Parathyroid adenoma (tissue), 2 donors: ENCODE data around the gene TNRC6B.

Source experiments
- H2AFZ ChIP-seq: fragments of 300-600 bp; sonication (generic); one replicate; pipeline ENCODE4 v1.7.0; 2017; ENCODE audit warnings: antibody characterized with exemption, mild to moderate bottlenecking
- H3K27ac ChIP-seq: fragments of 300-600 bp; sonication (generic); one replicate; pipeline ENCODE4 v1.7.0; 2017
- H3K27me3 ChIP-seq: fragments of 300-600 bp; sonication (generic); one replicate; pipeline ENCODE4 v1.7.0; 2017; ENCODE audit warnings: low read length; ENCODE audit not compliant: control insufficient read depth, insufficient read depth
- H3K36me3 ChIP-seq: fragments of 300-600 bp; sonication (generic); one replicate; pipeline ENCODE4 v1.7.0; 2017; ENCODE audit warnings: low read length; ENCODE audit not compliant: control insufficient read depth, insufficient read depth
- H3K4me1 ChIP-seq: fragments of 300-600 bp; sonication (generic); one replicate; pipeline ENCODE4 v1.7.0; 2017; ENCODE audit warnings: control low read depth
- H3K4me2 ChIP-seq: fragments of 300-600 bp; sonication (generic); one replicate; pipeline ENCODE4 v1.7.0; 2017; ENCODE audit warnings: low read length
- H3K4me3 ChIP-seq: fragments of 300-600 bp; sonication (generic); one replicate; pipeline ENCODE4 v1.7.0; 2017; ENCODE audit warnings: low read depth, low read length
- H3K79me2 ChIP-seq: fragments of 300-600 bp; sonication (generic); one replicate; pipeline ENCODE4 v1.7.0; 2017; ENCODE audit warnings: control low read depth
- H3K9ac ChIP-seq: fragments of 300-600 bp; sonication (generic); one replicate; pipeline ENCODE4 v1.7.0; 2017; ENCODE audit warnings: mild to moderate bottlenecking
- H3K9me3 ChIP-seq: fragments of 300-600 bp; sonication (generic); one replicate; pipeline ENCODE4 v1.7.0; 2017; ENCODE audit warnings: low read length; ENCODE audit not compliant: control insufficient read depth
- TF ChIP-seq, protein P1 (sequence below): fragments of 300-600 bp; sonication (generic); IDR thresholded peaks from one replicate; pipeline ENCODE4 v1.7.0; 2017; ENCODE audit warnings: antibody characterized with exemption, mild to moderate bottlenecking
- donor health status: primary hyperparathyroidism.

TNRC6B gene

DNA sequence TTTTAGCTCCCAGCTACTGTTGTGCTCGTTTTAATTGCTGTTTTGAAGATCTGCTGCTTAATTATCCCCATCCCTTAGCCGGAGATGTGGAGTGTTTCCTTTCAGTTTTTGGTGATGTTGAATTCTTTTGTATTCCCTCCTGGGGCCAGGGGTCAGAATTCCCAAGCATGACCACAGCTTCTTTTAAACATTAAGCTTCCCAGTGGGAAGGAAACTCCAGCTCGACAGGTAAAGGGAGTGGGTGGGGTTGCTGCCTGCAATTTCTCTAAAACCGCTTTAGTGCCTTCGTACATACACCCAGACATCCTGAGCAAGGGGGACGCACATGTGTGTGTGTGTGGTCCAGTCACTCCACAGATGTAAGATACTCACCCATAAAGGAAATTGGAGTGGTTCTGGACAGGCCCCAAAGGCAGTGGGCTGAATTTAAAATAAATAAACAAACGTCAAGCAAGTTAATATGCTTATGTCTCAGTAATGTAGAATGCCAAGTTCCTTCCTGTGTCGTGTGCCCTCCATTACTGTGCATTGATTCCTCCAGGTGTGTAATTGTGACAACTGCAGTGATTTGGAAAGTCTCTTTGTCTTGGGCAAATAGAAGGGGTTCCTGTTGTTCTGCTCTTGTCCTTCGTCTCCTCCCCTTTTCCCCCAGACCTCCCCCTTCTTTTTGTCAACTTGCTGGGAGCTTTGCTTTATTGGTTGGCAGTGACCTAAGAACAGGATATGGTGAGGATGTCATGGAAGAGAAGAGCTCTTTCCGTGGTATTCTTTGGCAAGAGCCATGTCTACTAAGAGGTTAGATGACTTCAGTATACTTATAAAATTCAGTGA is 149.4 kb downstream of the TNRC6B start:
- Histone ChIP-seq H3K27ac (no peak overlapping the region), H2AFZ (no peak overlapping the region), H3K4me2 (no peak overlapping the region)

DNA sequence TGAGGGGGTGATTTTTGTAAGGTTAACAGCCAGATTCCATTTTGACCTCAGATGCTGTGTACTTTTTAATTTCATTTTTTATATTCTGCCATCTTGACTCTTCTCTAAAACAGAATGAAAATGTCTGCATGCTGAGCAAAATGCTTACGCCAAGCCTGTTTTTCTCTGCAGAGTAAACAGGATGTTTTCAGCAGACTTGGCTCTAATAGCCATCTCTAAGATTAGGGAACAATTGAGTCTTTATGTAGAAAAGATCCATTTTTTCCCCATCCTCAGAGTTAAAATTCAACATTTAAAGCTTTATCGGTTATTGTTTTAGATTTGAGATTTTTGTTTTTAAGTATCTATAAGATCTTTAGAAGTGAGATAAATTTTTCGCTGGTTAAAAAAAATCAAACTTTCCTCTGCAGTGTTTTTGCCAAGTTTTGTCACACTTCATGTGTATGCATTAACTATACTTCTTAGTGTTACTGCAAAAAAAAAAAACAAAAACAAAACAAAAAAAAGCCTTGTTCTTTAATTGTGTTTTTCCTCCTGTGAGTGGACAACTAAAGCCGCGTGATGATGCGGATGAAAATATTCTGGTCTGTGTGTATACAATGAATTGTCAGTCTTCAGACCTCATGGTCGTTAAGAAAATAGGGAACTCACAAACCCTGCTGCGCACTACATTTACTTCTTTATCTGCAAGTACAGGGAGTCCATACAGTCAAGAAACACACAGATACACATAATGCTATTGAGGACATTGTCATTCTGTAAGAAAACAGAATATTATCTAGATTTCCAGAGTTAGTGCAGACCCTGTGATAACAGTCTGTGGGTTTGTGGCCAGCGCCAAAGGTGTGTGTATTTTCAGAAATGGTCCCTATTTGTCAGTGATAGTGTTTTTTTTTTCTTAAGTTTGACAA is 151.1 kb downstream of the TNRC6B start:
- Histone ChIP-seq H2AFZ (no peak overlapping the region), H3K9ac (no peak overlapping the region), H3K36me3 (no peaks in the 10 kb centered on the region), H3K27me3 (no peaks in the 10 kb centered on the region), H3K27ac (no peak overlapping the region), H3K4me3 (no peak overlapping the region), H3K4me1 (peaks cover 3% of the 10 kb centered on the region), H3K9me3 (no peaks in the 10 kb centered on the region), H3K4me2 (no peak overlapping the region), H3K79me2 (no peaks in the 10 kb centered on the region)
- TF ChIP-seq, protein P1, sequence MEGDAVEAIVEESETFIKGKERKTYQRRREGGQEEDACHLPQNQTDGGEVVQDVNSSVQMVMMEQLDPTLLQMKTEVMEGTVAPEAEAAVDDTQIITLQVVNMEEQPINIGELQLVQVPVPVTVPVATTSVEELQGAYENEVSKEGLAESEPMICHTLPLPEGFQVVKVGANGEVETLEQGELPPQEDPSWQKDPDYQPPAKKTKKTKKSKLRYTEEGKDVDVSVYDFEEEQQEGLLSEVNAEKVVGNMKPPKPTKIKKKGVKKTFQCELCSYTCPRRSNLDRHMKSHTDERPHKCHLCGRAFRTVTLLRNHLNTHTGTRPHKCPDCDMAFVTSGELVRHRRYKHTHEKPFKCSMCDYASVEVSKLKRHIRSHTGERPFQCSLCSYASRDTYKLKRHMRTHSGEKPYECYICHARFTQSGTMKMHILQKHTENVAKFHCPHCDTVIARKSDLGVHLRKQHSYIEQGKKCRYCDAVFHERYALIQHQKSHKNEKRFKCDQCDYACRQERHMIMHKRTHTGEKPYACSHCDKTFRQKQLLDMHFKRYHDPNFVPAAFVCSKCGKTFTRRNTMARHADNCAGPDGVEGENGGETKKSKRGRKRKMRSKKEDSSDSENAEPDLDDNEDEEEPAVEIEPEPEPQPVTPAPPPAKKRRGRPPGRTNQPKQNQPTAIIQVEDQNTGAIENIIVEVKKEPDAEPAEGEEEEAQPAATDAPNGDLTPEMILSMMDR, result no peak

More for the DNA sequence above, 149.4 kb downstream of the TNRC6B start:
- Histone ChIP-seq H3K79me2 (no peaks in the 10 kb centered on the region), H3K4me3 (no peak overlapping the region), H3K27me3 (no peaks in the 10 kb centered on the region), H3K9ac (no peak overlapping the region), H3K36me3 (no peaks in the 10 kb centered on the region), H3K9me3 (no peaks in the 10 kb centered on the region), H3K4me1 (peaks cover 3% of the 10 kb centered on the region)
- TF ChIP-seq, protein P1, result no peak

DNA sequence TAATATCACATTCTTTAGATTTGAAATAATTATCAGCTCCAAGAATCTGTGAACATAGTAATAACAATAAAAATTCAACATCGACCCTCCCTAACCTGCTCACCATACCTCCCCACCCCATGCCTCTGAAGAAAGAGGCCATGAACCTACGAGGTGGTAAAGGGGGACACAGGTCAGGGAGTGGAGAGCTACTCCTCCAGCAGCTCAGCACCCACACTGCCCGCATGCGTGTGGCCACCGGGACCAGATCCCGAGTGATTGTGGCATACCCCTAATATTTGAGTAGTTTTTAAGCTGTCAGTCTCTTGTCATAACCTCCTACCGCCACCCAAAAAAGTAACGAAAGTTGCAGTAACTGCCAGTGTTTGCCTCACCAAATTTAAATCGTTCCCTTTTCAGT is 151.7 kb downstream of the TNRC6B start:
- Histone ChIP-seq H3K36me3 (no peaks in the 10 kb centered on the region), H3K27ac (no peak overlapping the region), H3K9me3 (no peaks in the 10 kb centered on the region), H3K4me2 (no peak overlapping the region), H2AFZ (no peak overlapping the region), H3K4me3 (no peak overlapping the region), H3K27me3 (no peaks in the 10 kb centered on the region), H3K9ac (no peak overlapping the region), H3K79me2 (no peaks in the 10 kb centered on the region), H3K4me1 (peaks cover 3% of the 10 kb centered on the region)
- TF ChIP-seq, protein P1, result no peak

DNA sequence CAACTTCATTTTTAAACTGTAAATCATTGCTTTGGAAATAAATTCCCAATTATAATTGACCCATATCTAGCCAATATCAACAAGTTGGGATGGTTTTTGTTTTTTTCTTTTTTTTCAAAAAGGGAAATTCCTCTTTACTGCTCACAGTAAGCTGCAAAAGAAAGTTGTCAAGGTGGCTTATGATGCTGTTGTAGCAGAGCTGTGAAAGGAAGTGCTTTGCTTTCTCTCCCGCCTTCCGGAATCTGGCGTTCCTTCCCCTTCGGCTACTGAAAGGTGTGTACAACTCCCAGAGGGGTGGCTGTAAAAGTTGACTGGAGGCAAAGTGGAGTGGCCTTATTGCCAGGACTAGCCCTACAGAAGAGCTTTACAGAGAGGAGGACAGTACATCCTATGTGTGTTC is 152.4 kb downstream of the TNRC6B start:
- Histone ChIP-seq H3K27me3 (no peaks in the 10 kb centered on the region), H3K27ac (no peak overlapping the region), H3K9ac (no peak overlapping the region), H2AFZ (no peak overlapping the region), H3K4me2 (no peak overlapping the region), H3K9me3 (no peaks in the 10 kb centered on the region), H3K4me3 (no peak overlapping the region), H3K4me1 (peaks cover 3% of the 10 kb centered on the region), H3K36me3 (no peaks in the 10 kb centered on the region), H3K79me2 (no peaks in the 10 kb centered on the region)
- TF ChIP-seq, protein P1, result no peak
